ENCODE measurements around the gene GYS2.

Gene GYS2

DNA sequence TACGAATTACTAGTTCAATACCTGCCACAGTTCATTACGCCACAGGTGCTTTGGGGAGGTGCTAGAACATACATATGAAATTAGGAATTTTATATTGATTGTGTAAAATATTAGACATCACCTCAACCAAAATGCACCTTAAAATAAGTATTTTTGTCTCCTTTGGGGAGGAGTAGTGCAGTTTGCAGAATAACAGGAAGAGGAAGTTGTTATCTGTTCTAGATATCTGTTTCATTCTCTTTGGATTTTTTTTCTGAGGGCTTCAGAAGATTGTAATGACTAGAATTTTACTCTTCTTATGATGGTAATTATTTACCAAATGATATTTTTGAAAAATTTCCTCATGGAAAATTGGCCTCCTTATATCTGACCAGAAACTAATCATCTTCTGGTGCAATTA is 9.9 kb upstream of the GYS2 start:
- DNase-seq (ENCODE audit: extremely low read depth, insufficient read length): no peak
- TF ChIP-seq, protein P1, sequence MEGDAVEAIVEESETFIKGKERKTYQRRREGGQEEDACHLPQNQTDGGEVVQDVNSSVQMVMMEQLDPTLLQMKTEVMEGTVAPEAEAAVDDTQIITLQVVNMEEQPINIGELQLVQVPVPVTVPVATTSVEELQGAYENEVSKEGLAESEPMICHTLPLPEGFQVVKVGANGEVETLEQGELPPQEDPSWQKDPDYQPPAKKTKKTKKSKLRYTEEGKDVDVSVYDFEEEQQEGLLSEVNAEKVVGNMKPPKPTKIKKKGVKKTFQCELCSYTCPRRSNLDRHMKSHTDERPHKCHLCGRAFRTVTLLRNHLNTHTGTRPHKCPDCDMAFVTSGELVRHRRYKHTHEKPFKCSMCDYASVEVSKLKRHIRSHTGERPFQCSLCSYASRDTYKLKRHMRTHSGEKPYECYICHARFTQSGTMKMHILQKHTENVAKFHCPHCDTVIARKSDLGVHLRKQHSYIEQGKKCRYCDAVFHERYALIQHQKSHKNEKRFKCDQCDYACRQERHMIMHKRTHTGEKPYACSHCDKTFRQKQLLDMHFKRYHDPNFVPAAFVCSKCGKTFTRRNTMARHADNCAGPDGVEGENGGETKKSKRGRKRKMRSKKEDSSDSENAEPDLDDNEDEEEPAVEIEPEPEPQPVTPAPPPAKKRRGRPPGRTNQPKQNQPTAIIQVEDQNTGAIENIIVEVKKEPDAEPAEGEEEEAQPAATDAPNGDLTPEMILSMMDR (IDR thresholded peaks at IDR 0.05; ENCODE audit: insufficient read depth, low read length, poor library complexity, severe bottlenecking): no peak
- Histone ChIP-seq H3K36me3 (ENCODE audit: control insufficient read depth, insufficient read depth, low read length) (no peaks in the 10 kb centered on the region), H3K4me3 (replicated peaks; ENCODE audit: low read depth, low read length) (no peak overlapping the region), H3K27me3 (replicated peaks; ENCODE audit: control insufficient read depth, insufficient read depth, low read length) (no peaks in the 10 kb centered on the region)

DNA sequence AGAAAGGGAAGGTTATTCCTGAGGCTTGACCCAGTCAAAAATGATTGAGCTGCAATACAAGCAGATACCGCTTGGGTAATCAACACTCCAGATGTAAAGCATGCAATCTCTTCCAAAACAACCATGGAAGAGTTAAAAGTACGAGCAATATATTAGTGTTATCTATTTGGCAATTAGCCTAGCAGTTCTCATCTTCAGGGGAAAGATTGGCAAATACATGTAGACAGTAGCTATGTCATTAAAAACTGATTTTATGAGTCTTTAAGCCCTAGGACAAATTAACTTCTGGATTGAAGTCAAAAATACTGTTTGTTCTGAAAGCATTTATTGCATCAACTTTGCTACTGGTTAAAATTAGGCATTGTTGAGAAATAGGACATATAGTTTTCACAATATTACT is 9.3 kb upstream of the GYS2 start:
- no peak for DNase-seq (ENCODE audit: extremely low read depth, insufficient read length)
- Histone ChIP-seq H3K4me3 (replicated peaks; ENCODE audit: low read depth, low read length) (no peak overlapping the region), H3K36me3 (ENCODE audit: control insufficient read depth, insufficient read depth, low read length) (no peaks in the 10 kb centered on the region), H3K27me3 (replicated peaks; ENCODE audit: control insufficient read depth, insufficient read depth, low read length) (no peaks in the 10 kb centered on the region)
- TF ChIP-seq, protein P1 (IDR thresholded peaks at IDR 0.05; ENCODE audit: insufficient read depth, low read length, poor library complexity, severe bottlenecking): no peak

DNA sequence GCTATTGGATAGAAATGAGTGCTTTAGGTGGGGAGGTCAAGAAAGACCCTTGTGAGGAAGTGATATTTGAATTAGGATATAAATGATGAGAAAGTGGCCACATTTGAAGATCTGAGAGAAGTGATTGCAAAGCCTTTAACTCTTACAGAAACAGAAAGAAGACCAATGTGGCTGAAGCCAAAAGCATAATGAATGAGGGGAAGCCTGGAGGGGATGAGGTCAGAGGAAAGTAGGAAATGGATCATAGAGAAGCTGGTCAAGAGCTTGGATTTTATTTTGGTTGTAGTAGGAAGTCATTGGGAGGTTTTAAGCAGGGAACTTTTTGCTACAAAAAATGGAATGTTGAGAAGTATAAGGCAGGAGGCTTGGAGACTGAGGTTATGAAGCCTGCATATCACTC is 3.5 kb upstream of the GYS2 start:
- Histone ChIP-seq H3K4me3 (replicated peaks; ENCODE audit: low read depth, low read length) (no peak overlapping the region), H3K36me3 (ENCODE audit: control insufficient read depth, insufficient read depth, low read length) (no peaks in the 10 kb centered on the region), H3K27me3 (replicated peaks; ENCODE audit: control insufficient read depth, insufficient read depth, low read length) (no peaks in the 10 kb centered on the region)
- TF ChIP-seq, protein P1 (IDR thresholded peaks at IDR 0.05; ENCODE audit: insufficient read depth, low read length, poor library complexity, severe bottlenecking): no peak
- no peak for DNase-seq (ENCODE audit: extremely low read depth, insufficient read length)

DNA sequence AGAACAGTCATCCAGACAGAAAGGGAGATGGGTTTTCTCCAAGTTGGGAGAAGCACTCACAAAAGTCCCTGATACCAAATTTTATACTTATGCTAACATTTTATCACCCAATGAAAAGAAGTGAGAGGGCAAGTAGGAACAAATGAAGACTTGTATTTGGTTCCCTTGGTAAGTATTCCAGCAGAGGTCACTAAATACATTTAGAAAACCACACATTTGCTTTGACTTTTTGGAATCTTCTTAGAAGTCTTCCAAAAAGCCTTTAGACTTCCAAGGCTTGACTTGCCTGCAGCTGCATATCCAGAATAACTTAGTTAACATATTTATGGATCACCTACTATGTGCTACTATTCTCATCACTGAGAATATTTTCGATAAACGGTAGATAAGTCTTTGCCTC is 3.1 kb upstream of the GYS2 start:
- TF ChIP-seq, protein P1 (IDR thresholded peaks at IDR 0.05; ENCODE audit: insufficient read depth, low read length, poor library complexity, severe bottlenecking): no peak
- Histone ChIP-seq H3K36me3 (ENCODE audit: control insufficient read depth, insufficient read depth, low read length) (no peaks in the 10 kb centered on the region), H3K4me3 (replicated peaks; ENCODE audit: low read depth, low read length) (no peak overlapping the region), H3K27me3 (replicated peaks; ENCODE audit: control insufficient read depth, insufficient read depth, low read length) (no peaks in the 10 kb centered on the region)
- DNase-seq (ENCODE audit: extremely low read depth, insufficient read length): no peak

DNA sequence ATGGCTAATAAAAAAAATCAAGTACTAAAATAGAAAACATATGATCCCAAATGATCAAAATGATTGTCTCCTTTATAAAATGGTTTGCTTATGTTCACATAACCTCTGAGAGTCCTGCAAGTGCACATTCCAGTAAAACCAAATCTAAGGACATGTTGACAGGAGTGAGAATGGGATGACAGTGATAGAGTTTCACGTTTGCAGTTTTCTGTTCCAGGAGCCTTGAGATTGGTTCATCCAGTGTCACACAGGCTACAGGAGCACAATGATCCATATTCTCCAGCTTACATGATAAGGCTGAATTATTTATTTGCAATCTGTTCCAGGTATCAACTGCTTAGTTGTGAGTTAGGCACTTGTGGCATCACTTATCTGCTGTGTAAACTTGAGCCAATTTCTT is 1.5 kb upstream of the GYS2 start:
- no peak for DNase-seq (ENCODE audit: extremely low read depth, insufficient read length)
- Histone ChIP-seq H3K36me3 (ENCODE audit: control insufficient read depth, insufficient read depth, low read length) (no peaks in the 10 kb centered on the region), H3K4me3 (replicated peaks; ENCODE audit: low read depth, low read length) (no peak overlapping the region), H3K27me3 (replicated peaks; ENCODE audit: control insufficient read depth, insufficient read depth, low read length) (no peaks in the 10 kb centered on the region)
- TF ChIP-seq, protein P1 (IDR thresholded peaks at IDR 0.05; ENCODE audit: insufficient read depth, low read length, poor library complexity, severe bottlenecking): no peak

DNA sequence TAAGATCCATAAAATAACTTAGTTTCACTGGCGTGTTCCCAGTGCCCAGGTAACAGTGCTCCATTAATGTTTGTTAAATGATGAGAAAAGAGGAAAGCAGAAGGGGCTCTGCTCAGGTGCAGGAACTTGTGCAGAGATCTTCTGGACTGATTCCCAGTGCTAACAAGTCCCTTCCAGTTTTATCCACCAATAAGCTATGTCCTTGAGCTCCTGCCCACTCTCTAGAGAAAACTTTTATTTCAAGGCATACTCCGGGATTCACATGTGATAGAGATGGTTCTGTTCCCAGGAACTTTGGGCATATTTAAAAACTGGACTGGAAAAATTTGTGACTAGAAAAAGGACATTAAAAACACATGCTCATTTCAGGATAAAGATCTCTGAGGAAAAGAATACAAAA is 1.9 kb downstream of the GYS2 start:
- TF ChIP-seq, protein P1 (IDR thresholded peaks at IDR 0.05; ENCODE audit: insufficient read depth, low read length, poor library complexity, severe bottlenecking): no peak
- Histone ChIP-seq H3K36me3 (ENCODE audit: control insufficient read depth, insufficient read depth, low read length) (no peaks in the 10 kb centered on the region), H3K4me3 (replicated peaks; ENCODE audit: low read depth, low read length) (no peak overlapping the region), H3K27me3 (replicated peaks; ENCODE audit: control insufficient read depth, insufficient read depth, low read length) (no peaks in the 10 kb centered on the region)
- no peak for DNase-seq (ENCODE audit: extremely low read depth, insufficient read length)
